ENCODE measurements around the gene SPATA20.

SPATA20 gene

GRCh38 chr17:50547035-50547735 lies at the start of gene SPATA20:
SPATA20 (plus strand) TSS chr17:50547174; CDS start chr17:50547209, 35 bp downstream.
- DNase-seq (ENCODE audit: low spot score), result peak; percentile 89

- DNase-seq (ENCODE audit: low spot score), result no peak
Observed at GRCh38 chr17:50498021-50498874, 48.7 kb upstream of the SPATA20 start.

GRCh38 chr17:50499270-50499669 lies 47.7 kb upstream of the SPATA20 start:
- DNase-seq (ENCODE audit: low spot score), result no peak

- DNase-seq (ENCODE audit: low spot score), result no peak
Observed at GRCh38 chr17:50499721-50500120, 47.3 kb upstream of the SPATA20 start.

- DNase-seq (ENCODE audit: low spot score), result peak; percentile 46
Observed at GRCh38 chr17:50501054-50501453, 45.9 kb upstream of the SPATA20 start.

GRCh38 chr17:50502301-50502990 lies 44.5 kb upstream of the SPATA20 start:
- no peak for DNase-seq (ENCODE audit: low spot score)

- DNase-seq (ENCODE audit: low spot score), result no peak
Observed at GRCh38 chr17:50505591-50506130, 41.3 kb upstream of the SPATA20 start.

GRCh38 chr17:50506298-50506697 lies 40.7 kb upstream of the SPATA20 start:
- no peak for DNase-seq (ENCODE audit: low spot score)

- no peak for DNase-seq (ENCODE audit: low spot score)
Observed at GRCh38 chr17:50507871-50508572, 39.0 kb upstream of the SPATA20 start, which contains the start of gene MYCBPAP. MYCBPAP (plus strand) TSS chr17:50508439; CDS start chr17:50508675, 236 bp downstream.

GRCh38 chr17:50508573-50509460 lies 38.2 kb upstream of the SPATA20 start:
- no peak for DNase-seq (ENCODE audit: low spot score)

GRCh38 chr17:50511058-50511457 lies 35.9 kb upstream of the SPATA20 start:
- no peak for DNase-seq (ENCODE audit: low spot score)

GRCh38 chr17:50513495-50513894 lies 33.5 kb upstream of the SPATA20 start:
- no peak for DNase-seq (ENCODE audit: low spot score)

- no peak for DNase-seq (ENCODE audit: low spot score)
Observed at GRCh38 chr17:50514388-50514787, 32.6 kb upstream of the SPATA20 start.

- no peak for DNase-seq (ENCODE audit: low spot score)
Observed at GRCh38 chr17:50514936-50515702, 31.9 kb upstream of the SPATA20 start.

- no peak for DNase-seq (ENCODE audit: low spot score)
Observed at GRCh38 chr17:50517011-50517410, 30.0 kb upstream of the SPATA20 start.

- no peak for DNase-seq (ENCODE audit: low spot score)
Observed at GRCh38 chr17:50517504-50518383, 29.2 kb upstream of the SPATA20 start.

- DNase-seq (ENCODE audit: low spot score), result no peak
Observed at GRCh38 chr17:50518384-50519023, 28.5 kb upstream of the SPATA20 start.

- DNase-seq (ENCODE audit: low spot score), result no peak
Observed at GRCh38 chr17:50519141-50519834, 27.7 kb upstream of the SPATA20 start.
